ENCODE data around the gene CADM1. TPM values are rescaled to one million over a fixed set of nuclear protein-coding genes. Genes with fewer than 3 reads are reported as not detected.

CADM1 gene
- total RNA-seq = 27.7 and 86.0 TPM in 2 replicates
- polyA plus RNA-seq = 15.4 and 84.0 TPM in 2 replicates
- polyA plus RNA-seq (2012) = 12.1 and 52.4 TPM in 2 replicates
- polyA minus RNA-seq (ENCODE audit: low replicate concordance) = 1.3 and 48.5 TPM in 2 replicates

- H3K27me3 ChIP-seq (ENCODE audit: control insufficient read depth, insufficient read depth, low read length) = peaks cover 2% of the 10 kb centered on the region
- no peaks in the 10 kb centered on the region for H3K4me1 ChIP-seq (ENCODE audit: control insufficient read depth, extremely low read depth, insufficient read depth, low read length)
- TF ChIP-seq CTCF (conservative IDR thresholded peaks at IDR 0.05 in 1 of 2, IDR thresholded peaks at IDR 0.05 in 1 of 2; ENCODE audit: low read depth in 1 of 2, low read length in 2 of 2) (peak; percentile 66 to 74), EZH2 (IDR thresholded peaks at IDR 0.05; ENCODE audit: low read length, missing control alignments) (no peak)
- H2AFZ ChIP-seq (ENCODE audit: low read length) = peak within 1 kb of the TSS; percentile 99
- H3K79me2 ChIP-seq (ENCODE audit: control insufficient read depth, insufficient read depth, low read length) = no peaks in the 10 kb centered on the region
- H3K4me3 ChIP-seq (replicated peaks in 1 of 4; ENCODE audit: control extremely low read depth in 1 of 4, insufficient read depth in 1 of 4, low read depth in 3 of 4, low read length in 4 of 4) = peak within 1 kb of the TSS; percentile 74 to 83 (median 78)
- DNase-seq (ENCODE audit: low read depth in 2 of 2) = peak; percentile 90 to 95
- no peaks in the 10 kb centered on the region for H4K20me1 ChIP-seq (ENCODE audit: control insufficient read depth, extremely low read depth, insufficient read depth, low read length)
- H3K4me2 ChIP-seq (ENCODE audit: extremely low read depth, insufficient read depth, low read length) = peak within 1 kb of the TSS; percentile 79
- peak within 1 kb of the TSS; percentile 36 for H3K9ac ChIP-seq (ENCODE audit: insufficient read depth, low read length)
- no peaks in the 10 kb centered on the region for H3K36me3 ChIP-seq (ENCODE audit: control insufficient read depth, insufficient read depth, low read length)
- no peak within 1 kb of the TSS for H3K27ac ChIP-seq (ENCODE audit: insufficient read depth, low read length)
- H3K9me3 ChIP-seq (ENCODE audit: control insufficient read depth, insufficient read depth, low read depth, low read length) = no peaks in the 10 kb centered on the region
These were observed at the start of gene CADM1 for GRCh38 chr11:115504276-115505158. Gene CADM1 (minus strand): TSS chr11:115504415.

- no peak for DNase-seq (ENCODE audit: low read depth in 2 of 2)
- H3K4me3 ChIP-seq (replicated peaks in 1 of 4; ENCODE audit: control extremely low read depth in 1 of 4, insufficient read depth in 1 of 4, low read depth in 3 of 4, low read length in 4 of 4) = no peak overlapping the region
- no peaks in the 10 kb centered on the region for H4K20me1 ChIP-seq (ENCODE audit: control insufficient read depth, extremely low read depth, insufficient read depth, low read length)
- TF ChIP-seq EZH2 (IDR thresholded peaks at IDR 0.05; ENCODE audit: low read length, missing control alignments) = no peak
- no peak for TF ChIP-seq CTCF (conservative IDR thresholded peaks at IDR 0.05 in 1 of 2, IDR thresholded peaks at IDR 0.05 in 1 of 2; ENCODE audit: low read depth in 1 of 2, low read length in 2 of 2)
- H3K27ac ChIP-seq (ENCODE audit: insufficient read depth, low read length) = no peak overlapping the region
- no peak overlapping the region for H3K4me2 ChIP-seq (ENCODE audit: extremely low read depth, insufficient read depth, low read length)
- no peaks in the 10 kb centered on the region for H3K4me1 ChIP-seq (ENCODE audit: control insufficient read depth, extremely low read depth, insufficient read depth, low read length)
- H3K79me2 ChIP-seq (ENCODE audit: control insufficient read depth, insufficient read depth, low read length) = no peaks in the 10 kb centered on the region
- no peaks in the 10 kb centered on the region for H3K9me3 ChIP-seq (ENCODE audit: control insufficient read depth, insufficient read depth, low read depth, low read length)
- no peaks in the 10 kb centered on the region for H3K27me3 ChIP-seq (ENCODE audit: control insufficient read depth, insufficient read depth, low read length)
- no peak overlapping the region for H3K9ac ChIP-seq (ENCODE audit: insufficient read depth, low read length)
- no peaks in the 10 kb centered on the region for H3K36me3 ChIP-seq (ENCODE audit: control insufficient read depth, insufficient read depth, low read length)
- no peak overlapping the region for H2AFZ ChIP-seq (ENCODE audit: low read length)
These were observed 48.7 kb upstream of the CADM1 start for GRCh38 chr11:115552773-115553438.

- Histone ChIP-seq H3K4me2 (ENCODE audit: extremely low read depth, insufficient read depth, low read length) (no peak overlapping the region), H3K9ac (ENCODE audit: insufficient read depth, low read length) (no peak overlapping the region), H2AFZ (ENCODE audit: low read length) (no peak overlapping the region), H3K27ac (ENCODE audit: insufficient read depth, low read length) (no peak overlapping the region), H3K36me3 (ENCODE audit: control insufficient read depth, insufficient read depth, low read length) (no peaks in the 10 kb centered on the region), H3K4me3 (replicated peaks in 1 of 4; ENCODE audit: control extremely low read depth in 1 of 4, insufficient read depth in 1 of 4, low read depth in 3 of 4, low read length in 4 of 4) (no peak overlapping the region), H3K9me3 (ENCODE audit: control insufficient read depth, insufficient read depth, low read depth, low read length) (no peaks in the 10 kb centered on the region), H4K20me1 (ENCODE audit: control insufficient read depth, extremely low read depth, insufficient read depth, low read length) (no peaks in the 10 kb centered on the region), H3K4me1 (ENCODE audit: control insufficient read depth, extremely low read depth, insufficient read depth, low read length) (no peaks in the 10 kb centered on the region), H3K79me2 (ENCODE audit: control insufficient read depth, insufficient read depth, low read length) (no peaks in the 10 kb centered on the region), H3K27me3 (ENCODE audit: control insufficient read depth, insufficient read depth, low read length) (no peaks in the 10 kb centered on the region)
- DNase-seq (ENCODE audit: low read depth in 2 of 2) = no peak
- no peak for TF ChIP-seq EZH2 (IDR thresholded peaks at IDR 0.05; ENCODE audit: low read length, missing control alignments)
- TF ChIP-seq CTCF (conservative IDR thresholded peaks at IDR 0.05 in 1 of 2, IDR thresholded peaks at IDR 0.05 in 1 of 2; ENCODE audit: low read depth in 1 of 2, low read length in 2 of 2) = no peak
These were observed 48.0 kb upstream of the CADM1 start for GRCh38 chr11:115552151-115552772.
